GM19438 (cell line): ENCODE data around the gene CHST4.
"Not testable (repeated sequence)": the region's sequence is repeated elsewhere in the genome, so short reads cannot be mapped to it uniquely, and the experiment has no call there.

Experiments used
- ATAC-seq: cut with Tn5 transposase; IDR thresholded peaks from one replicate; pipeline ENCODE4 v1.9.1; 2021; ENCODE audit warnings: low read depth; ENCODE audit not compliant: unreplicated experiment

Gene CHST4

GRCh38 chr16:71526111-71526631 is at the start of gene CHST4:
CHST4 (plus strand) TSS chr16:71526426; CDS start chr16:71536678, 10,252 bp downstream.
- no peak for ATAC-seq

GRCh38 chr16:71476457-71477124 is 49.6 kb upstream of the CHST4 start:
- ATAC-seq = no peak

- no peak for ATAC-seq
These were observed 46.8 kb upstream of the CHST4 start for GRCh38 chr16:71479420-71479819.

- ATAC-seq = no peak
These were observed 45.3 kb upstream of the CHST4 start for GRCh38 chr16:71480956-71481355.

- no peak for ATAC-seq
These were observed 43.7 kb upstream of the CHST4 start for GRCh38 chr16:71482569-71482968.

- ATAC-seq = peak; percentile 91
These were observed 42.0 kb upstream of the CHST4 start for GRCh38 chr16:71484006-71484893.

GRCh38 chr16:71489122-71489521 is 37.1 kb upstream of the CHST4 start, which contains the start of gene ZNF19:
ZNF19 (minus strand) TSS chr16:71489324; CDS start chr16:71482114, 7,210 bp downstream.
- ATAC-seq = no peak

- no peak for ATAC-seq
These were observed 35.9 kb upstream of the CHST4 start for GRCh38 chr16:71490361-71490760.

GRCh38 chr16:71491054-71491453 is 35.2 kb upstream of the CHST4 start:
- no peak for ATAC-seq

- ATAC-seq = no peak
These were observed 33.4 kb upstream of the CHST4 start for GRCh38 chr16:71492786-71493185.

GRCh38 chr16:71493213-71493612 is 33.0 kb upstream of the CHST4 start:
- no peak for ATAC-seq

GRCh38 chr16:71498031-71498430 is 28.2 kb upstream of the CHST4 start:
- ATAC-seq = no peak

- no peak for ATAC-seq
These were observed 26.4 kb upstream of the CHST4 start for GRCh38 chr16:71499775-71500364.

GRCh38 chr16:71500964-71501363 is 25.3 kb upstream of the CHST4 start:
- no peak for ATAC-seq

GRCh38 chr16:71501547-71501946 is 24.7 kb upstream of the CHST4 start:
- no peak for ATAC-seq

- ATAC-seq = not testable (repeated sequence)
These were observed 22.2 kb upstream of the CHST4 start for GRCh38 chr16:71504051-71504450.

- ATAC-seq = no peak
These were observed 21.3 kb upstream of the CHST4 start for GRCh38 chr16:71504901-71505300.

- ATAC-seq = no peak
These were observed 19.2 kb upstream of the CHST4 start for GRCh38 chr16:71507061-71507460.

GRCh38 chr16:71513302-71513701 is 12.9 kb upstream of the CHST4 start:
- ATAC-seq = no peak

GRCh38 chr16:71514476-71514875 is 11.8 kb upstream of the CHST4 start:
- ATAC-seq = no peak

GRCh38 chr16:71515026-71515425 is 11.2 kb upstream of the CHST4 start:
- no peak for ATAC-seq
